HepG2 (cell line): ENCODE measurements around the gene TCF7L2. TPM values are rescaled to one million over a fixed set of nuclear protein-coding genes. Genes with fewer than 3 reads are reported as not detected.

Experiments
- ATAC-seq: fragments of 200-7000 bp; cut with Tn5 transposase; 3 replicates; pipeline ENCODE4 v1.9.1; 2020; ENCODE audit warnings: mild to moderate bottlenecking, moderate library complexity
- BruUV-seq: library from RNA; stranded (reverse); fragments of 400-500 nt; replicated peaks from 2 replicates; lab custom pipeline; 2021; lab: Mats Ljungman, UMichigan
- CTCF ChIA-PET: fragments of 300-600 bp; formaldehyde crosslinking; extraction: SDS; loops from one replicate; lab custom pipeline; 2021; ENCODE audit warnings: low total read pairs, inconsistent platforms, low intra/inter-chr PET ratio; lab: Yijun Ruan, JAX
- POLR2A ChIA-PET: fragments of 350-600 bp; sonication (Branson Sonifier 250); formaldehyde crosslinking; loops from one replicate; lab custom pipeline; 2020; ENCODE audit warnings: antibody characterized with exemption, inconsistent platforms; lab: Yijun Ruan, JAX
- DNase-seq: peaks from one replicate; pipeline ENCODE4 v3.0.0-alpha.2; 2015; ENCODE audit warnings: low spot score
- FAIRE-seq: peaks from 3 replicates; lab custom pipeline; 2011; peaks lifted over from hg19 to GRCh38; lab: Jason Lieb, UNC
- H2AFZ ChIP-seq: one replicate; pipeline ENCODE4 v1.6.1; 2011; ENCODE audit warnings: low read length, inconsistent platforms
- H3K27ac ChIP-seq: fragments of 300-600 bp; 3 replicates; pipeline ENCODE4 v1.8.0; 2011; ENCODE audit warnings: mixed run types, mild to moderate bottlenecking, mixed read lengths, low read length, inconsistent platforms; ENCODE audit not compliant: insufficient read depth; ENCODE audit errors: extremely low read length
- H3K27me3 ChIP-seq, 2 experiments: fragments of 200-600 bp in 1 of 2; 2 replicates in 1 of 2; 3 replicates in 1 of 2; pipeline versions ENCODE4 v1.6.0 to v1.8.0; 2011; ENCODE audit warnings: low read length in 2 of 2, mild to moderate bottlenecking in 2 of 2, moderate library complexity in 2 of 2, inconsistent platforms in 1 of 2; ENCODE audit not compliant: insufficient read depth in 2 of 2, control insufficient read depth in 1 of 2
- H3K36me3 ChIP-seq, 2 experiments: fragments of 200-600 bp in 1 of 2; replicated peaks in 1 of 2; 2 replicates in 1 of 2; 3 replicates in 1 of 2; pipeline versions ENCODE4 v1.5.1 to v1.8.0; 2011; ENCODE audit warnings: low read length in 2 of 2, inconsistent platforms in 1 of 2; ENCODE audit not compliant: insufficient read depth in 2 of 2, control insufficient read depth in 1 of 2
- H3K4me1 ChIP-seq: 2 replicates; pipeline ENCODE4 v1.5.1; 2012; ENCODE audit warnings: low read length, inconsistent platforms; ENCODE audit not compliant: insufficient read depth
- H3K4me2 ChIP-seq: 2 replicates; pipeline ENCODE4 v1.6.0; 2011; ENCODE audit warnings: low read depth, low read length, inconsistent platforms
- H3K4me3 ChIP-seq, 3 experiments: fragments of 200-600 bp in 1 of 3; sonication (generic), shearing (Covaris generic) in 1 of 3; replicated peaks in 1 of 3; 2 replicates each; pipeline ENCODE4 v1.5.1; 2011 to 2016; ENCODE audit warnings: low read length in 3 of 3, inconsistent platforms in 2 of 3, low read depth in 2 of 3, mild to moderate bottlenecking in 2 of 3, control low read depth in 1 of 3, mixed read lengths in 1 of 3; ENCODE audit not compliant: insufficient read depth in 1 of 3
- H3K79me2 ChIP-seq: one replicate; pipeline ENCODE4 v1.6.1; 2011; ENCODE audit warnings: low read length, inconsistent platforms; ENCODE audit not compliant: insufficient read depth
- H3K9ac ChIP-seq: 2 replicates; pipeline ENCODE4 v1.6.0; 2011; ENCODE audit warnings: mild to moderate bottlenecking, low read depth, low read length, inconsistent platforms; ENCODE audit not compliant: insufficient read depth
- H3K9me3 ChIP-seq: 2 replicates; pipeline ENCODE4 v1.5.1; 2012; ENCODE audit warnings: mild to moderate bottlenecking, low read length
- H4K20me1 ChIP-seq: 2 replicates; pipeline ENCODE4 v1.6.0; 2011; ENCODE audit warnings: inconsistent platforms, mild to moderate bottlenecking, low read length, moderate library complexity; ENCODE audit not compliant: insufficient read depth
- ARID4A ChIP-seq: sonication (generic); formaldehyde crosslinking; IDR thresholded peaks from 2 replicates; pipeline ENCODE4 v1.5.0; 2020; ENCODE audit warnings: mild to moderate bottlenecking, missing genetic modification reagents, borderline replicate concordance
- DMTF1 ChIP-seq: sonication (generic); formaldehyde crosslinking; IDR thresholded peaks from 2 replicates; pipeline ENCODE4 v1.4.0; 2020; ENCODE audit warnings: mild to moderate bottlenecking, missing genetic modification reagents
- KDM1A ChIP-seq: IDR thresholded peaks from 2 replicates; pipeline ENCODE4 v1.6.1; 2016; ENCODE audit warnings: missing compliant biosample characterization
- MYPOP ChIP-seq: sonication (generic); formaldehyde crosslinking; IDR thresholded peaks from 2 replicates; pipeline ENCODE4 v1.8.1; 2023; ENCODE audit warnings: mild to moderate bottlenecking, moderate library complexity, missing genetic modification reagents
- RELA ChIP-seq: sonication (generic); formaldehyde crosslinking; IDR thresholded peaks from 2 replicates; pipeline ENCODE4 v1.4.0; 2020; ENCODE audit warnings: missing genetic modification reagents
- WGBS: methylation state at CpG from one replicate; pipeline ENCODE4 v1.1.6; 2017; ENCODE audit warnings: low lambda C conversion rate; 5-methylcytosine and 5-hydroxymethylcytosine counted together
- in situ Hi-C: cut with HindIII; loops from 2 replicates; pipeline ENCODE4 v1.10.0; 2017; ENCODE audit warnings: low pct_unique_long_range_greater_than_20kb; ENCODE audit not compliant: extremely low pct_ligation_motif_present
- intact Hi-C: fragments of 100-400 bp; cut with micrococcal nuclease; formaldehyde crosslinking; loops from one replicate; pipeline ENCODE4 v1.10.0; 2022; ENCODE audit not compliant: unreplicated experiment
- polyA plus RNA-seq, 8 experiments: library from polyadenylated mRNA; depleted of rRNA in 3 of 8; stranded (reverse) in 7 of 8; unstranded in 1 of 8; fragments of >200 nt; fragmentation: Illumina TruSeq in 4 of 8; extraction: Trizol in 4 of 8; gene quantifications; 2 replicates each; pipeline versions ENCODE4 v1.2.1 to v1.2.3, GENCODE V29; 2011 to 2016; ENCODE audit warnings: low read depth in 4 of 8, missing spikeins in 1 of 8, mixed read lengths in 1 of 8; ENCODE audit not compliant: insufficient read depth in 1 of 8
- total RNA-seq, 5 experiments: library from RNA; depleted of rRNA; stranded (reverse); fragments of >200 nt; fragmentation: Illumina TruSeq; extraction: Trizol; gene quantifications; 2 replicates each; pipeline ENCODE4 v1.2.3, GENCODE V29; 2016; ENCODE audit warnings: low read depth in 1 of 5

TCF7L2 gene
- total and polyA plus RNA-seq, 2 of the 13 experiments (the other 11 are each of a cell fraction or from before 2014, with no cell fraction given), result 3.9 to 13.7 TPM

GRCh38 chr10:112973046-112973445 is 23.0 kb downstream of the TCF7L2 start:
- ATAC-seq (no peak), DNase-seq (no peak), FAIRE-seq (no peak)
- in situ Hi-C loops, result no loop called here
- Histone ChIP-seq H3K27me3 (no peaks in the 10 kb centered on the region), H3K9me3 (no peaks in the 10 kb centered on the region), H3K4me3 (no peak overlapping the region), H2AFZ (no peak overlapping the region), H4K20me1 (peaks cover 81% of the 10 kb centered on the region), H3K9ac (no peak overlapping the region), H3K4me2 (no peak overlapping the region), H3K36me3 (peaks cover 23 to 52% of the 10 kb centered on the region in 2 experiments), H3K27ac (no peak overlapping the region), H3K4me1 (peaks cover 21% of the 10 kb centered on the region), H3K79me2 (peaks cover 89% of the 10 kb centered on the region)
- intact Hi-C loops, result no loop called here
- no peak for TF ChIP-seq MYPOP (CRISPR knock-in tag)
- TF ChIP-seq KDM1A (CRISPR knock-in tag), result no peak
- TF ChIP-seq DMTF1 (CRISPR knock-in tag), result no peak
- TF ChIP-seq ARID4A (CRISPR knock-in tag), result no peak
- no peak for TF ChIP-seq RELA (CRISPR knock-in tag)
- CTCF ChIA-PET, result no interaction called here
- WGBS, result 88% methylated on average over 4 of the region's 5 CpGs
- POLR2A ChIA-PET, result no interaction called here
- no TSS peak for BruUV-seq
